AG10803 (cell line): Measurements from ENCODE around the gene NLE1.

Source experiments
- DNase-seq: peaks from one replicate; pipeline ENCODE4 v3.0.0; 2010; ENCODE audit warnings: low read depth
- H3K4me3 ChIP-seq: 2 replicates; pipeline ENCODE4 v1.5.1; 2011; ENCODE audit warnings: mild to moderate bottlenecking, low read length, control low read depth
- TF ChIP-seq, protein P1 (sequence below): conservative IDR thresholded peaks from 2 replicates; pipeline ENCODE4 v1.5.1; 2011; ENCODE audit warnings: mild to moderate bottlenecking, low read length, control low read depth, inconsistent platforms

Gene NLE1

DNA sequence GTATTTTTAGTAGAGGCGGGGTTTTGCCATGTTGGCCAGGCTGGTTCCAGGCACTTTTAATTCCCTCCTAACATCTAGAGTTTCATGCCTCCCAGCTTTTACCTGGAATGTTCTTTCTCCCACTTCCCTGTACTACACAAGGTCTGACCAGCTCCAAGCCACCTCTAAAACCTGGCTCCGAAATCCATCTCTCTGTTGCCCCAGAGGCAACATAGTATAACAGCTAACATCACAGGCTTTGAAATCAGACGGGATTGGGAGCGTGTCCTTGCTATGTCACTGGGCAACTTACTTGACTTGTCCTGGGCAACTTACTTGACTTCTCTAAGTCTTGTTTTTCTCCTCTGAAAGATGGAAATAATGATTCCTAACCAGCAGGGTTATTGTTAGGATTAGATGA is 20.7 kb upstream of the NLE1 start:
- no peak overlapping the region for H3K4me3 ChIP-seq
- DNase-seq = no peak
- TF ChIP-seq, protein P1, sequence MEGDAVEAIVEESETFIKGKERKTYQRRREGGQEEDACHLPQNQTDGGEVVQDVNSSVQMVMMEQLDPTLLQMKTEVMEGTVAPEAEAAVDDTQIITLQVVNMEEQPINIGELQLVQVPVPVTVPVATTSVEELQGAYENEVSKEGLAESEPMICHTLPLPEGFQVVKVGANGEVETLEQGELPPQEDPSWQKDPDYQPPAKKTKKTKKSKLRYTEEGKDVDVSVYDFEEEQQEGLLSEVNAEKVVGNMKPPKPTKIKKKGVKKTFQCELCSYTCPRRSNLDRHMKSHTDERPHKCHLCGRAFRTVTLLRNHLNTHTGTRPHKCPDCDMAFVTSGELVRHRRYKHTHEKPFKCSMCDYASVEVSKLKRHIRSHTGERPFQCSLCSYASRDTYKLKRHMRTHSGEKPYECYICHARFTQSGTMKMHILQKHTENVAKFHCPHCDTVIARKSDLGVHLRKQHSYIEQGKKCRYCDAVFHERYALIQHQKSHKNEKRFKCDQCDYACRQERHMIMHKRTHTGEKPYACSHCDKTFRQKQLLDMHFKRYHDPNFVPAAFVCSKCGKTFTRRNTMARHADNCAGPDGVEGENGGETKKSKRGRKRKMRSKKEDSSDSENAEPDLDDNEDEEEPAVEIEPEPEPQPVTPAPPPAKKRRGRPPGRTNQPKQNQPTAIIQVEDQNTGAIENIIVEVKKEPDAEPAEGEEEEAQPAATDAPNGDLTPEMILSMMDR = no peak

DNA sequence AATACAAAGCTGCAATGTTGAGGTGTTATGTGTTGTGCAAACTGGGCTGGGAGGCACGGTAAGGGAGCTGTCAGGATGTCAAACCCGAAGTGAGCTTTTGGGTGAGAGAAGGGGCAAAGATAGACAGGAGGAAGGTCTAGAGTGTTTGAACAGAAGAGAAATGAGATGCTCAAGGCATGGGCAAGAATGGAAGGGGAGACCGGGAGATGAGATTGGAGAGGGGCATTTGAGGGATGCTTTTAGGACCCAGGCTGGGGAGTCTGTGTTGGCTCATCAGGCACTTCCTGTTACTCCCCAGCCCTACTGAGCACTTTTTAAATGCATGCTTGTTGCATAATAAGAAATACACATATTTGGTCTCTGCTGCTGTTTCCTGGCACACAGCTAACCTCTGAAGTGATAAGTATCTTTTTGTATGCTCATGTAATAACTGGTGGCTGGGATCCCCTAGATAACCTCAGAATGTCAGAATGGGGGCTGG is 19.2 kb upstream of the NLE1 start:
- H3K4me3 ChIP-seq = no peak overlapping the region
- TF ChIP-seq, protein P1 = no peak
- no peak for DNase-seq

DNA sequence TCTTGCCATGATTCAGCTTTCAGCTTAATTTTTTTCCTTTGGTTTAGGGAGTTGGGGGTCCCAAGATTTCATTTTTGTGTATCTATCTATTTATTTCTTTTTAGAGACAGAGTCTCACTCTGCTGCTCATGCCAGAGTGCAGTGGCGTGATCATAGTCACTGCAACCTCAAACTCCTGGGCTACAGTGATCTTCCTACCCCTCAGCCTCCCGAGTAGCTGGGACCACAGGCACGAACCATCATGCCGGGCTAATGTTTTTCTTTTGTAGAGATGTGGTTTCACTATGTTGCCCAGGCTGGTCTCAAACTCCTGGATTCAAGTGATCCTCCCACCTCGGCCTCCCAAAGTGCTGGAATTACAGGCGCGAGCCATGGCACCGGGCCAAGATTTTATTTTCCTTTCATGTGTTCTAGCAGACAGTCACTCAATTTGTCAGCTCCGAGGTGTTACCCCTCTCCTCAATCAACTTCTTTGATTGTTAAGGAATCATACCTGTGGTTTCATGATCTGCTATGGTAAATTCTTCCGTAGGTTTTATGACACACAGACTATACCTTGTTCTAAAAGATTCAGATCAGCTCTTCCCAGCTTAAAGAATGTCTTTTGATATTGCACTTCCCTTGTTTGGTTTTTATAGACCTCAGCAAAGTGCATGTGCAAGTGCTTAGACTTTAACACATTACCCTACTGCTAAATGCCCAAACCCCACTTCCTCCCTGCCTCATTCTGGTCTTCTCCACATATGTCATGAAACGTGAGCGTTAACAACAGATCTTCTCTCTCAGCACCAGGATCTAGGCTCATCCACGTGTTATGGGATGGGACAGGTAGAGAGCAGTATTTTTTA is 18.5 kb upstream of the NLE1 start:
- no peak overlapping the region for H3K4me3 ChIP-seq
- no peak for DNase-seq
- TF ChIP-seq, protein P1 = no peak

DNA sequence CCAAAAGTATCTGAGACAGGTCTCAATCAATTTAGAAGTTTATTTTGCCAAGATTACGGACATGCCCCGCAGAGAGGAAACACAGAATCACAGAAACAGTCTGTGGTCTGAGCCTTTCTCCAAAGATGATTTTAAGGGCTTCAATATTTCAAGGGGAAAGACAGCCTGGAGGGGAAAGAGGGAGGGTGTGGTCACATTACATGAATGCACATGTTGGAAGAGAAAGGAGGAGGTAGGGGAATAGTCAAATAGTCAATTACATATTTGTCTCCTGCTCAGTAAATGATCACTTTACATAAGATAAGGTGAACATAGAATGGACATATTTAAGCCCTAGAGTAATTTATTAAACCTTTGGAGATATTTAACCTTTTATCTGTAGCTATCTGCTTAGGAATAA is 17.8 kb upstream of the NLE1 start:
- H3K4me3 ChIP-seq = no peak overlapping the region
- DNase-seq = no peak
- TF ChIP-seq, protein P1 = no peak

DNA sequence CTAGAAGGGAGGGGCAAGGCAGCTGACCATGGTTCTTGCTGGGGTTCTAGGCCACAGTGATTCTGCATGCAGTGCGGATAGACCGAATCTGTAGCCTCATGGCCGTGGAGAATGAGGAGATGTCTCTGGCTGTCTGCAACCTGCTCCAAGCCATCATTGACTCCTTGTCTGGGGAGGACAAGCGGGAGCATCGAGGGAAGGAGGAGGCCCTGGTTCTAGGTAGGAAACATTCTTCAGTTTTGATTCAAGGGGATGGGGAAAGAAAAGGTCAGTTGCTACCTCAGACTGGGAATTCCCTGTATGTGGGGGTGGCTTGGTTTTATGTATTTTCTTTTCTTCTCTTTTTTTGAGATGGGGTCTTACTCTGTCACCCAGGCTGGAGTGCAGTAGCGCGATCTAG is 13.1 kb upstream of the NLE1 start:
- DNase-seq = no peak
- TF ChIP-seq, protein P1 = no peak
- no peak overlapping the region for H3K4me3 ChIP-seq

DNA sequence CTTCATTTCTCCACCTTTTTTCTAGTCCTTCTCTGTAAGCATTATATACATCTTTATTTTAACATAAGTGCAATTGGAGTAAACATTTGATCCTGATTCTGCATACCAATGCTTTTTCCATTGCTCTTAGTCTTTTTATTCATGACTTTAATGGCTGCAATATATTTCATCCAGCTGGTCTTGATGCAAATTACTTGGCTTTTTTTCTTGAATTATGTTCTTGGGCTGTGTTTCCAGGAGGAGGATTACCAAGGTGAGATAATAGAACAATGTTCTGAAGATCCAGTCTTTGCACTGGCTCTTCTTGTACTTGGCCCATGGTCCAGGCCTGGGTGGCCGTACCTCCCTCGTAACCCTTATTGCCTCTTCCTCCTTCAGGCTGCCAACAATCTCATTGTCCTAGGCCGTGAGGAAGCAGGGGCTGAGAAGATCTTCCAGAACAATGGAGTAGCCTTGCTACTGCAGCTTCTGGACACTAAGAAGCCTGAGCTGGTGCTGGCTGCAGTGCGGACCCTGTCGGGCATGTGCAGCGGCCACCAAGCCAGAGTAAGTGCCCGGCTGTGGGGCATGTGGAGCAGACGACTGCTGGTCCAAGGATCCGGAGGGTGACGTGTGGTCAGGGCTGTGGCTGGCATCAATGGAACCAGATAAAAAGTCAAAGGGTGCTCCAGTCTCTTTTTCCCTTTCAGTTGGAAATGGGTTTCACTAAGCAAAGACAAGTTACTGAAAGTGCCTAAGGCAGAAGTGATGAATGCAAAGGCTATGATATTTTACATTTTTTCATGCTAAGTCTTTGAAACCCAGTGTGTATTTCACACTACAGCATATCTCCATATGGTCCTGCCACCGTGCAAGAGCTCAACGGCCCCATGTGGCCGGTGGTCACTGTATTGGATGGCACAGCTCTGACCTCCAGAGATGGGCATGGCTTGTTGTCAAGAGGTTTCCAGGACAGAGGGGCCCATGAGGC is 12.4 kb upstream of the NLE1 start:
- no peak overlapping the region for H3K4me3 ChIP-seq
- TF ChIP-seq, protein P1 = no peak
- DNase-seq = no peak
